ENCODE data around the gene CDC34.

GRCh38 chr19:548886-549830, 17.6 kb downstream of the CDC34 start:
- TF ChIP-seq, protein P1, sequence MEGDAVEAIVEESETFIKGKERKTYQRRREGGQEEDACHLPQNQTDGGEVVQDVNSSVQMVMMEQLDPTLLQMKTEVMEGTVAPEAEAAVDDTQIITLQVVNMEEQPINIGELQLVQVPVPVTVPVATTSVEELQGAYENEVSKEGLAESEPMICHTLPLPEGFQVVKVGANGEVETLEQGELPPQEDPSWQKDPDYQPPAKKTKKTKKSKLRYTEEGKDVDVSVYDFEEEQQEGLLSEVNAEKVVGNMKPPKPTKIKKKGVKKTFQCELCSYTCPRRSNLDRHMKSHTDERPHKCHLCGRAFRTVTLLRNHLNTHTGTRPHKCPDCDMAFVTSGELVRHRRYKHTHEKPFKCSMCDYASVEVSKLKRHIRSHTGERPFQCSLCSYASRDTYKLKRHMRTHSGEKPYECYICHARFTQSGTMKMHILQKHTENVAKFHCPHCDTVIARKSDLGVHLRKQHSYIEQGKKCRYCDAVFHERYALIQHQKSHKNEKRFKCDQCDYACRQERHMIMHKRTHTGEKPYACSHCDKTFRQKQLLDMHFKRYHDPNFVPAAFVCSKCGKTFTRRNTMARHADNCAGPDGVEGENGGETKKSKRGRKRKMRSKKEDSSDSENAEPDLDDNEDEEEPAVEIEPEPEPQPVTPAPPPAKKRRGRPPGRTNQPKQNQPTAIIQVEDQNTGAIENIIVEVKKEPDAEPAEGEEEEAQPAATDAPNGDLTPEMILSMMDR (conservative IDR thresholded peaks at IDR 0.05): no peak
- TF ChIP-seq EZH2 (IDR thresholded peaks at IDR 0.05; ENCODE audit: low read depth): no peak
